Stimulated activated CD4-positive, alpha-beta T cell treated with anti-CD3 and anti-CD28 coated beads, Interleukin-2, amount 100 ng/mL, for 24 hours (primary cell): ENCODE measurements around the gene MFAP5.
"Not testable (repeated sequence)": the region's sequence is repeated elsewhere in the genome, so short reads cannot be mapped to it uniquely, and the experiment has no call there.

Experiments
- DNase-seq, 2 donors: peaks; one replicate each; pipeline ENCODE4 v3.0.0-alpha.2; 2020

Gene MFAP5

DNA sequence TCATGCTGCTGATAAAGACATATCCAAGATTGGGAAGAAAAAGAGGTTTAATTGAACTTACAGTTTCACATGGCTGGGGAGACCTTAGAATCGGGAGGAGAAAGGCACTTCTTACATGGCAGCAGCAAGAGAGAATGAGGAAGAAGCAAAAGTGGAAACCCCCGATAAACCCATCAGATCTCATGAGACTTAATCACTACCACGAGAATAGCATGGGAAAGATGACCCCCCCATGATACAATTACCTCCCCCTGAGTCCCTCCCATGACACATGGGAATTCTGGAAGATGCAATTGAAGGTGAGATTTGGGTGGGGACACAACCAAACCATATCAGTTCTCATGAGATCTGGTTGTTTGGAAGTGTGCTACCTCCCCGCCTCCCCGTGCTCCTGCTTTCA is 9.8 kb upstream of the MFAP5 start:
- DNase-seq, result no peak

DNA sequence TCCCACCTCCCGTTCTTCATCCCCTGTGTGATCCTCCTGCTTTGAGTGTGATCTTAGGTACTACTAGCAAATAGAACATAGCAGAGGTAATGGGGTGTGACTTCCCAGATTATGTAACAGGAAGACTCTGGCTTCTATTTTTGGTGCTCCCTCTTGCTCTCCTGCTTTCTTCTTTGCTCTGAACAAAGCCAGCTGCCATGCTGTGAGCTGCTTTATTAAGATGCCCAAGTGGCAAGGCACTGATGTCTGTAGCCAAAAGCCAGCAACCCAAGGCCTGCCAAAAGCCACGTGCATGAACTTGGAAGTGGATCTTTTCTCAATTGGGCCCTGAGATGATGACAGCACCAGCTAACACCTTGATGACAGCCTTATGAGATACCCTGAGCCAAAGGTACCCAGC is 5.8 kb upstream of the MFAP5 start:
- DNase-seq, result no peak

GRCh38 chr12:8667270-8667669 is 4.6 kb upstream of the MFAP5 start:
- DNase-seq, result no peak

DNA sequence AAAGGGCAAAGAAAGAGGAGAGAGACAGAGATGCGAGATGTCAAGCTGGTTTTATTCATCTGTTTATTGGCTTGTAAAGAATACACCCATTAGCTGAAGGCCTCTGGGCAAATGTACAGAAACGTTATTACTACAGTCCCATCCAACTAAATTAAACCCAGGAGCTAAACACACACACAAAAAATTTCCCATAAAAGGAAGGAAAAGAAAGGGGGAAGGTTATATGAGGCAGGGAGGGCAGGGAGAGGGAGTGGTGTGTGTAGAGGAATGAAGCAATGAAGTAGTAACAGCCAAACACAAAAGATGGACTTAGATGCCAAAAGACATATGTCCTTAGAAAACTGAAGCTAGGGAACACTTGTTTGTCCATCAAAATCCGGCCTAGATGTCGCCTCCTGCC is 3.1 kb upstream of the MFAP5 start:
- DNase-seq, result no peak

GRCh38 chr12:8664228-8664913 is 1.7 kb upstream of the MFAP5 start:
- DNase-seq, result no peak

DNA sequence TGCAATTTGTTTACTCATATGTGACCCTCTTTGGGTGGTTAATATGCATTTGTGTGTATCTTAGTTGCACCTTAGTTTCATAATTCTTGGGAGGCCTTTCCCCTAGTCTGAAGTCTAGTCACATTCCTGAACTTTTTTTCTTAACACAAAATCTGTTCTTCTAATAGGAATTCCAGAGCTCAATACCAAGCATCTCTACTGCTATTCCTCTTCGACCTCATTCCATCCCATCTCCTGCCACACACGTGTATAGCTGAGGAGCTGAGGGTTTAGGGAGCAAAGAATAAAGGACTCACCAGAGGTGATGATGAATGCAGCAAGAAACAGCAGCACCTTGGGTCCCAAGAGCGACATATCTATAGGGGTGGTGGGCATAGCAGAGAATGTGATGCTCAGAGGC is 875 bp downstream of the MFAP5 start:
- DNase-seq, result no peak

DNA sequence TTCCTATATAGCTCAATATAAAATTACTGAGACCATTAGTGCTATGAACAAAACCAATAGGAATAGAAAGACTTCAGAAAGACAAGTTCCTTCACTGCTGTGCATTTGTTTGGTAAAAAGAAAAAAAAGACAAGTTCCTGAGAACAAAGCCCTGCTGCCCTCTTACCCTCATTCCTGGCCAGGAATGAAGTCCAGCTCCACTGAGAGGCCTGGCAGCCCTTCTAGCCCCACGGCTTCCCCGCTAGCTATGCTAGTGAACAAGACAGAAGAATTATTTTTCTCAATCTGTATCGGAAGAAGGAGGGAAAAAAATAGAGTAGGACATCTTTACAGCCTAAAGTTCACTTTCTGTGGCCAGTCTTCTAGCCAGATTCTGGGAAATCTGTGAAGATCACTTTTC is 1.6 kb downstream of the MFAP5 start:
- DNase-seq, result no peak

DNA sequence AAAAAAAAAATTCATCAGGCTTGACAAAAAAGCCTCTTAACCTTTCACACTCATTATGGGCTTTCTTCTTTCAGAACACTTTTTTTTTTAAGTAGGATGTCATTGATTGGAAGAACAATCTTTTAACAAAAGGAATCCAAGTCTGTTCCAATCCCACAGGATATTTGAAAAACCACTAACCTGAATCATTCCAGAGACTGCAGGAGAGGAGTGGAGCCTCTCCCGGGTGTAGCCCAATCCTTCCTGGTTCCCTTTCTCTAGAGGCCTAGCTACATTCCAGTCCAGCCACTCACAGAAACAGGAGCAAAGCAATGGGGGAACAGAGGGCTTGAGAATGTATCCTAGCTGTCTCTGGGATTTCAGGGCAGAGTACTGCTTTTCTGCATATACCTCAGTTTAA is 4.3 kb downstream of the MFAP5 start:
- DNase-seq, result no peak

- DNase-seq, result no peak
Measured at GRCh38 chr12:8655421-8655820, 7.2 kb downstream of the MFAP5 start.

DNA sequence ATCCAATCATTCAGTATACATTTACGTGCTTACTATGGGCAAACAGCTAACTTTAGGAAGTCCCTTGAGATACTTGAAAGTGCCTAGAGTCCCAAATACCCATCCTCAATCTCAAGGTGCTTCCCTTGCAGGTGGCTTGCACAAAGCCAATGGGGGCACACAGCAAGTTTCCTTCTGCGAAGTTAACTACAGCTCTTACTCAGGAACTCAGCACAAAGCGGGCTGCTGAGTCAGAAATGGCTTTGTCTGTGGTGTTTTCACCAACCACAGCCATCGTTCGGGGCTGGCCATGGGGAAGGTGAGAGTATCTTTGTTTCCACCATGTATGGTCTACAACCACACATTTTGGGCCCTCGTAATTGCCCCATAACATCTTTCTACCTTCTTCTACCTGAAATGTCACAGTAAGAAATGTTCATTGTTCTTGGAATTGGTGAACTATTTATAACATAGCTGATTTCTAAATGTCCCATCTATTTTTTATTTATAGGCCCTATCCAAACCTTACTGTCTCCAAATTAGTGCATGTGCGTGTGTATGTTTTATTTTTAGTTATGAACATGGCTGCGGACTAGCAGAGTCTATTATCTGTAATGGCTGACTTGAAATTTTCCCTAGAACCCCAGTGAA is 13.9 kb downstream of the MFAP5 start:
- DNase-seq, result peak; percentile 68 to 78

DNA sequence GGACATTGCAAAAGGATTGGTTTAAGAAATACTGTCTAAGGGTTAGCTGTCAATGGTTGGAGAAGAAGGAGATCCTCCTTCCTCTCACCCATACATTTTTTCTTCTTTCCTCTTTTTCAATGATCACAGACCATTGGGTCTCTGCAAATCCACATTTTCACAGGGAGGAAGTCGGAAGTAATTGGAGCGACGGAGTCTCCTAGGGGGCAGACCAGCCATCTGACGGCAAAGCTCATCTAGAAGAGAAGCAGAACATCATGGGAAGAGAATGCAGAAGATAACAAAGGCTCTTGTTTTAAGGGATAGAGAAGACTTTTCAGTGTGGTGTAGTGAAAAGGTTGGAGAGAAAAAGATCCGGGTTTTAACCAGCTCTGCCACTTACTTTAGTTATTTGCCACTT is 14.7 kb downstream of the MFAP5 start:
- DNase-seq, result no peak

GRCh38 chr12:8644345-8645248 is 18.0 kb downstream of the MFAP5 start:
- DNase-seq, result peak; percentile 45 to 62

DNA sequence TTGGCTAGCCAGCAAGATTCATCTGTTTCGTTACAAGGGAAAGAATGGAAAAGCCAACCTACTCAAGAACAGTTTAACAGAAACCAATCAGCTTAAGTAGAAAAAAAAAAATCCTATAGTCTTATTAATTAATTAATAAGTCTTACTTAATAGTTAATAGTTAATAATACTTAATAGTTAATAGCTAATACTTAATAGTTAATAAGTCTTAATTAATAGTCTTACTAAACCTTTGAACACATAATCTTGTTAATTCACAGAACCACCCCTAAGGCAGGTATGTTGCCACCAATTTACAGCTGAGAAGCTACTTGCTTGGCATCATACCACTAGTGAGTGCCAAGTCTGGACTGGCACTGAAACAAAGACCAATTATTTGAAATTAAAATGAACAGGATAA is 19.9 kb downstream of the MFAP5 start:
- DNase-seq, result no peak

DNA sequence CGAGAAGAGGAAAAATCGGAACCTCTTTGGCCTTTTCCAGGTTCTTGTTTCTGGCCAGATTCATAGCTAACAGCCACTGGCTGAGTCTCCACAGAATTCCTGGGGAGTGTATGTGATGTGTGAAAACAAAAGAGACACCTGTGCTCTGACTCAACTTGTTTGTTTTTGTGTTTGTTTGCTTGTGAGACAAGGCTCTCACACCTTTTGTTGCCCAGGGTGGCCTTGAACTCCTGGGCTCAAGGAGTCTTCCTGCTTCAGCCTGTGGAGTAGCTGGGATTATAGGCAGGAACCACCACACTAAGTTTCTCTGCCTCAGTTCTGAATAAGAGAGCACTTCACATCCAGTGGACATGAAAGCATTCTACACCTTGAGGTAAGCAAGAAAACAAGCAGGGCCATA is 22.7 kb downstream of the MFAP5 start:
- no peak for DNase-seq

DNA sequence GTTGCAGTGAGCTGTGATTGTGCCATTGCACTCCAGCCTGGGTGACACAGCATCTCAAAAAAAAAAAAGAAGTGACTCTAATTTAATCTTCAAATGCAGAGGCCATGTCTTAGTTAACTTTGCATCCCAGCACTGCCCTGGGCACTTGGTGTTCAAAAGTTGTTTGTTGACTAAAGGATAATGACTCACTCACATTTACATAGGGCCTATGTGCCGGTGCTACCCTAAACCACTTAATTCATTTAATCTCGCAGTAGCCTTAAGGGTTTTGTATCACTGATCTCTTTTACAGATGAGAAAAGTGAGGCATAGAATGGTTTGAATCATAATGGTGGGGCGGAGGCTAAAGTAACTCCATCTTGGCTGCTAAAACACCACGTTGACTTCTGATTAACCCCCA is 23.7 kb downstream of the MFAP5 start:
- DNase-seq, result no peak

DNA sequence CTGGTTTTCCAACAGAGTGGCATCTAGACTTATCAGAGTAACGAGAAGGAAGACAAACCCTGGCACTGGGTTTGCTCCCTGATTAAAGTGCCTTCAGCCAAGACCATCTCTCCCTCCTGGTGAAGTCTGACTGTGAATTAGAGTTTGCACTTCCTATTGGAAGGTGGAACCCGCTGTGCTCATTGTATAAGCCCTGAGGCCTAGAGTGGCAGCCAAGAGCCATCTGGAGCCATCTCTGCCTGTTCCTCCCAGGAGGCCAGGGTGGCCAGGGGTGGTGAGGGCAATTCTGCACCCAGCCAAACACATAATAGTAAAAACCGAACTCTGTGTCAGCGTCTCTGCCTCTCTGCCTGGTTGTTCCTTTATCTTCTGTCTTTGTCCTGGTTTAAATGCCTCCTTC is 25.0 kb downstream of the MFAP5 start:
- DNase-seq, result no peak

DNA sequence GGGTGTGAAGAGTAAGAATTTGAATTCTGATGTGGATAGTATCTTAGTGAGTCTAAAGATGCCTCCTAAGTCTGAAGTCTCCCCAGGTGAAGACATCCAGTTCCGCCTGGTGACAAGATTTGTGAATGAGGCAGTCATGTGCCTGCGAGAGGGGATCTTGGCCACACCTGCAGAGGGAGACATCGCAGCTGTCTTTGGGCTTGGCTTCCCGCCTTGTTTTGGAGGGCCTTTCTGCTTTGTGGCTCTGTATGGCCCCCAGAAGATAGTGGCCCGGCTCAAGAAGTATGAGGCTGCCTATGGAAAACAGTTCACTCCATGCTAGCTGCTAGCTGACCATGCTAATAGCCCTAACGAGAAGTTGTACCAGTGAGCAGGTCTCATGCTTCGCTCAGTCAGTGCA is 25.4 kb downstream of the MFAP5 start:
- no peak for DNase-seq

DNA sequence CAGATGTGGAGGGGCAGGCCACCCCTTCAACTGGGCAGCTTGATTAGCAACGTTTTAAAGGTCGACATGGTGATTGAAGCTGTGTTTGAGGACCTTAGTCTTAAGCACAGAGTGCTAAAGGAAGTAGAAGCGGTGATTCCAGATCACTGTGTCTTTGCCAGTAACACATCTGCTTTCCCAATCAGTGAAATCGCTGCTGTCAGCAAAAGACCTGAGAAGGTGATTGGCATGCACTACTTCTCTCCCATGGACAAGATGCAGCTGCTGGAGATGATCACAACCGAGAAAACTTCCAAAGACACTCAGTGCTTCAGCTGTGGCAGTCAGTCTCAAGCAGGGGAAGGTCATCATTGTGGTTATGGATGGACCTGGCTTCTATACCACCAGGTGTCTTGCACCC is 26.0 kb downstream of the MFAP5 start:
- no peak for DNase-seq

DNA sequence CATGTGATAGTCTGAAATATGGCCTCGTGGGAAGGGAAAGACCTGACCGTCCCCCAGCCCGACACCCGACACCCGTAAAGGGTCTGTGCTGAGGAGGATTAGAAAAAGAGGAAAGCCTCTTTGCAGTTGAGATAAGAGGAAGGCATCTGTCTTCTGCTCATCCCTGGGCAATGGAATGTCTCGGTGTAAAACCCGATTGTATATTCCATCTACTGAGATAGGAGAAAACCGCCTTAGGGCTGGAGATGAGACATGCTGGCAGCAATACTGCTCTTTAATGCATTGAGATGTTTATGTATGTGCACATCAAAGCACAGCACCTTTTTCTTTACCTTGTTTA is 26.6 kb downstream of the MFAP5 start:
- DNase-seq, result not testable (repeated sequence)

DNA sequence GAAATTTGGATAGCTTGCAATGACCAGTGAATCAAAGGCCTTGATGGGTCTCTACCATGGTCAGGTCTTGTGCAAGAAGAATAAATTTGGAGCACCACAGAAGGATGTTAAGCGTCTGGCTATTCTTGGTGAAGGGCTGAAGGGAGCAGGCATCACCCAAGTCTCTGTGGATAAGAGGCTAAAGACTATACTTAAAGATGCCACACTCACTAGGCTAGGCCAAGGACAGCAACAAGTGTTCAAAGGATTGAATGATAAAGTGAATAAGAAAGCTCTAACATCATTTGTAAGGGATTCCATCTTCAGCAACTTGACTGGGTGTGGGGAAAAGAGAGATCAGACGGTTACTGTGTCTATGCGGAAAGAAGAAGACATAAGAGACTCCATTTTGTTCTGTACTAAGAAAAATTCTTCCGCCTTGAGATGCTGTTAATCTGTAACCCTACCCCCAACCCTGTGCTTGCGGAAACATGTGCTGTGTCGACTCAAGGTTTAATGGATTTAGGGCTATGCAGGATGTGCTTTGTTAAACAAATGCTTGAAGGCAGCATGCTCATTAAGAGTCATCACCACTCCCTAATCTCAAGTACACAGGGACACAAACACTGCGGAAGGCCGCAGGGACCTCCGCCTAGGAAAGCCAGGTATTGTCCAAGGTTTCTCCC is 27.2 kb downstream of the MFAP5 start:
- DNase-seq, result not testable (repeated sequence)

DNA sequence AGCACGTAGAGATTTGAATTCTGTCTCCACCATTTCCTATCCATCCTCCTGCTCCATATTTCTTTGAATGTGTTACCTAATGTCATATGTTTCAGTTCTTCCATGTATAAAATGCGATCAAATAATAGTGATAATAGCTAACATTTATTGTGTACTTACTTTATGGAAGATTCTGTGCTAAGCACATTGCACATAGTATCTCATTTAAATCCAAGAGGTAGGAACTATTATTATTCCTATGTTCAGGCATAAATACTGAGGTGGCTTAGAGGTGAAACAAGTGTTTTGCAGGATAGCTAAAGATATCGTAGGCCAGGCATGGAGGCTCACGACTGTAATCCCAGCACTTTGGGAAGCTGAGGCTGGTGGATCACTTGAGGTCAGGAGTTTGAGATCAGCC is 32.5 kb downstream of the MFAP5 start:
- no peak for DNase-seq

- DNase-seq, result no peak
Measured at GRCh38 chr12:8629486-8630033, 33.1 kb downstream of the MFAP5 start.

DNA sequence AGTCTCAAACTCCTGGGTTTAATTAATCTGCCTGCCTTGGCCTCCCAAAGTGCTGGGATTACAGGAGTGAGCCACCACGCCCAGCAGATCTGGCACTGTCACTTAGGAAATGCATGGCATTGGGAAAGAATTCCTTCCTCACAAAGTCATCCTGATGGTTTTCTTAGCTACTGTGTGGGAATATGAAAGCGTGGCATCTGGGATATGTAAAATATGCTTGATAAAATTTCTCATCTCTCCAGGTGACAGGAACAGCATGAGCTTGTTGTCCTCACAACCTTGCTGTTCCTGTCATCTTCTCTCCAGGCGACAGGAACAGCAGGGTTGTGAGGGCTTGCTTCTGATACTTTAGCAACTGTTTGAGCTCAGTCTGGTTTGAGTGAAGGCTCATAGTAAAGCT is 33.9 kb downstream of the MFAP5 start:
- no peak for DNase-seq
